Kidney (tissue), 14 donors: ENCODE measurements around the gene CD226. TPM values are rescaled to one million over a fixed set of nuclear protein-coding genes. Genes with fewer than 3 reads are reported as not detected.

Experiments used
- DNase-seq, 5 donors: peaks; one replicate each; pipeline ENCODE4 v3.0.0-alpha.2; 2013 to 2020
- FAIRE-seq: peaks from 2 replicates; lab custom pipeline; 2012; peaks lifted over from hg19 to GRCh38; lab: Jason Lieb, UNC
- H3K27ac ChIP-seq, 2 donors: one replicate each; pipeline ENCODE4 v1.7.0; 2013; ENCODE audit warnings: low read depth in 2 of 2, low read length in 2 of 2, inconsistent platforms in 1 of 2
- H3K27me3 ChIP-seq: one replicate; pipeline ENCODE4 v1.7.1; 2013; ENCODE audit warnings: low read length, inconsistent platforms; ENCODE audit not compliant: control insufficient read depth, insufficient read depth
- H3K36me3 ChIP-seq, 3 donors: one replicate each; pipeline versions ENCODE4 v1.7.0 to v1.7.1; 2013; ENCODE audit warnings: low read length in 3 of 3, control low read depth in 1 of 3, inconsistent platforms in 1 of 3; ENCODE audit not compliant: insufficient read depth in 3 of 3, control insufficient read depth in 2 of 3
- H3K4me1 ChIP-seq, 3 donors: one replicate each; pipeline versions ENCODE4 v1.7.0 to v1.7.1; 2013; ENCODE audit warnings: low read length in 3 of 3, inconsistent platforms in 1 of 3, low read depth in 1 of 3; ENCODE audit not compliant: control insufficient read depth in 2 of 3, insufficient read depth in 2 of 3
- H3K4me3 ChIP-seq, 3 donors: one replicate each; pipeline versions ENCODE4 v1.7.0 to v1.8.1; 2013; ENCODE audit warnings: low read length in 3 of 3, control low read depth in 1 of 3, inconsistent platforms in 1 of 3
- H3K9ac ChIP-seq, 3 donors: one replicate each; pipeline versions ENCODE4 v1.7.0 to v1.7.1; 2013; ENCODE audit warnings: low read length in 3 of 3, control low read depth in 1 of 3, inconsistent platforms in 1 of 3
- H3K9me3 ChIP-seq, 3 donors: one replicate each; pipeline versions ENCODE4 v1.7.0 to v1.7.1; 2013; ENCODE audit warnings: low read length in 3 of 3, control low read depth in 1 of 3, inconsistent platforms in 1 of 3; ENCODE audit not compliant: control insufficient read depth in 2 of 3, insufficient read depth in 1 of 3
- CTCF ChIP-seq: IDR thresholded peaks from 3 replicates; pipeline ENCODE4 v1.5.1; 2012; ENCODE audit warnings: mild to moderate bottlenecking, moderate library complexity, borderline replicate concordance; ENCODE audit not compliant: insufficient read depth; ENCODE audit errors: extremely low read depth
- intact Hi-C: fragments of 100-400 bp; cut with DNase I; formaldehyde crosslinking; loops from one replicate; pipeline ENCODE4 v1.11.1; 2022
- polyA plus RNA-seq: library from polyadenylated mRNA; stranded (reverse); fragments of 350-450 nt; fragmentation: Illumina TruSeq; extraction: RNeasy Lipid Tissue Mini Kit (QIAGEN cat#74804); gene quantifications from one replicate; pipeline ENCODE4 v1.2.3, GENCODE V29; 2014; ENCODE audit warnings: low read depth, low replicate concordance; ENCODE audit not compliant: insufficient read depth
- total RNA-seq: library from RNA; stranded (reverse); fragmentation: NEBNext Ultra II Directional; extraction: Animal tissue kit (Norgen Biotek cat#: 25700); gene quantifications from one replicate; pipeline ENCODE4 v1.2.1, GENCODE V29; 2021
- donor health status: control.
- donor health status: control.
- donor health status: control.
- donor health status: control.
- donor health status: control.
- donor health status: DM: yes; HTN: yes; CAD: no.
- donor health status: Normal renal cell carcinoma (clear cell type).

Gene CD226
- total and polyA plus RNA-seq, 2 donors from 2014 or later, result 0.28 to 5.0 TPM

- DNase-seq (no peak), FAIRE-seq (no peak)
- no peaks in the 10 kb centered on the region for H3K27me3 ChIP-seq
- no peaks in the 10 kb centered on the region for H3K9me3 ChIP-seq
- TF ChIP-seq CTCF, result no peak
- intact Hi-C loops, result no loop called here
- no peaks in the 10 kb centered on the region for H3K36me3 ChIP-seq
- no peak overlapping the region for H3K27ac ChIP-seq
- H3K4me3 ChIP-seq, result no peak overlapping the region
- H3K4me1 ChIP-seq, result no peaks in the 10 kb centered on the region
- H3K9ac ChIP-seq, result no peak overlapping the region
Observed at GRCh38 chr18:69813559-69813958, 134.1 kb downstream of the CD226 start.

DNA sequence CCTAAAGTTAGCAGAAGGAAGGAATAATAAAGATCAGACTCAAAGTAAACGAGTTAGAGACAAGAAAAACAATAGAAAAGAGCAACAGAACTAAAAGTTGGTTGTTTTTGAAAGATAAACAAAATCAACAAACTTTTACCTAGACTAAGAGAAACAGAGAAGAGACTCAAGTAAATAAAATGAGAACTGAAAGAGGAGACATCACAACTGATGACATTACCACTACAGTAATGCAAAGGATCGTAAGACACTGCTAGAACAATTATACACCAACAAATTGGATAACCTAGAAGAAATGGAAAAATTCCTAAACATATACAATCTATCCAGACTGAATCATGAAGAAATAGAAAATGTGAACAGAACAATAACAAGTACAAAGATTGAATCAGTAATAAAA lies 139.3 kb downstream of the CD226 start:
- H3K27ac ChIP-seq, result no peak overlapping the region
- no peaks in the 10 kb centered on the region for H3K36me3 ChIP-seq
- no peak overlapping the region for H3K9ac ChIP-seq
- DNase-seq (no peak), FAIRE-seq (no peak)
- no peak overlapping the region for H3K4me3 ChIP-seq
- no peak for TF ChIP-seq CTCF
- intact Hi-C loops, result no loop called here
- H3K9me3 ChIP-seq, result no peaks in the 10 kb centered on the region
- H3K4me1 ChIP-seq, result no peaks in the 10 kb centered on the region
- no peaks in the 10 kb centered on the region for H3K27me3 ChIP-seq

DNA sequence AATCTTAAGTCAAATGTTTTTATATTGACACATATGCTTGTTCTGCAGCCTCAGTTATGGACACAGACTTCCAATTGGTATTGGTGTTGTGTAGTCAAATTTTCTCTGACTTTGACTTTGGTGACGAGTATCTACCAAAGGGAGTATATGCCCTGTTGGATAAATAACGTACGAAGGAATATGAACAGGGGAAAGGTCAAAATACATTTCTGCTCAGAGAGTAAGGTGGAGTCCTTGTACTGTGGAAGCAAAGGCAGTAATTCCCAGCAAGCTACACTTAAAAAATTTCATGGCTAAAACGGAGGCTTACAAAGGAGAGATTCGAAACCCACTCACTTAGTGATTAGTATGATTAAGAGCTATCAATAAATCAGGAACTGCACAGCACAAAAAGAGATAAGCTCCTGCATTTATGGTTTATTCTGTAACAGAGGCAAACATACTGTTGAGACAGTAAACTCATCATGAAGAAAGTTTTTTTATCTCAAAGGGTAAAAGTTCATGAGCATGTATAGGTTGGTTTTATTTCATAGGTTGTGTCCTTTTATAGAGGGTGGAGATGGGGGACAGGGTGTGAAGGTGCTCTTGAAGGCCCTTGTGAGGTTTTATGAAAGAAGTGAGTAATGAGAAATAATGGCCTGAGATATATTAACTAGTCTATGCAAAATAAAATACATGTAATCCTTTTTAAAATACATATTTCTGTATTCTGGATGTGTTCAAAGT lies 142.7 kb downstream of the CD226 start:
- H3K9ac ChIP-seq, result no peak overlapping the region
- no peaks in the 10 kb centered on the region for H3K9me3 ChIP-seq
- no peaks in the 10 kb centered on the region for H3K4me1 ChIP-seq
- TF ChIP-seq CTCF, result no peak
- intact Hi-C loops, result no loop called here
- DNase-seq (no peak), FAIRE-seq (no peak)
- no peak overlapping the region for H3K27ac ChIP-seq
- H3K27me3 ChIP-seq, result no peaks in the 10 kb centered on the region
- H3K36me3 ChIP-seq, result no peaks in the 10 kb centered on the region
- no peak overlapping the region for H3K4me3 ChIP-seq
